H9 (cell line): ENCODE data around the gene STMN3. TPM values are rescaled to one million over a fixed set of nuclear protein-coding genes. Genes with fewer than 3 reads are reported as not detected.

Source experiments
- DNase-seq: peaks from one replicate; pipeline ENCODE4 v3.0.0-alpha.2; 2017
- H2AFZ ChIP-seq: one replicate; pipeline ENCODE4 v1.6.1; 2013; ENCODE audit warnings: mild to moderate bottlenecking, low read length, control low read depth, moderate library complexity
- H2AK5ac ChIP-seq: 2 replicates; pipeline ENCODE4 v1.6.1; 2013; ENCODE audit warnings: low read length, control low read depth, mixed read lengths; ENCODE audit not compliant: insufficient read length
- H2BK120ac ChIP-seq: one replicate; pipeline ENCODE4 v1.6.1; 2013; ENCODE audit warnings: low read depth, mild to moderate bottlenecking, low read length, control low read depth, inconsistent platforms; ENCODE audit not compliant: poor library complexity, severe bottlenecking
- H2BK12ac ChIP-seq: 2 replicates; pipeline ENCODE4 v1.6.1; 2013; ENCODE audit warnings: low read length, control low read depth, mixed read lengths, low read depth; ENCODE audit not compliant: insufficient read length
- H2BK15ac ChIP-seq: 2 replicates; pipeline ENCODE4 v1.6.1; 2013; ENCODE audit warnings: low read depth, low read length, control low read depth
- H2BK20ac ChIP-seq: one replicate; pipeline ENCODE4 v1.6.1; 2013; ENCODE audit warnings: low read depth, mild to moderate bottlenecking, low read length, control low read depth, inconsistent platforms; ENCODE audit not compliant: poor library complexity, severe bottlenecking
- H2BK5ac ChIP-seq: 2 replicates; pipeline ENCODE4 v1.6.1; 2013; ENCODE audit warnings: low read length, control low read depth, mixed read lengths; ENCODE audit not compliant: insufficient read length
- H3K14ac ChIP-seq: 2 replicates; pipeline ENCODE4 v1.6.1; 2013; ENCODE audit warnings: low read length, control low read depth; ENCODE audit not compliant: insufficient read depth
- H3K18ac ChIP-seq: 2 replicates; pipeline ENCODE4 v1.6.1; 2013; ENCODE audit warnings: low read depth, mild to moderate bottlenecking, mixed read lengths, low read length, control low read depth; ENCODE audit not compliant: insufficient read length
- H3K23ac ChIP-seq: 2 replicates; pipeline ENCODE4 v1.6.1; 2013; ENCODE audit warnings: low read length, control low read depth, mixed read lengths, low read depth; ENCODE audit not compliant: insufficient read length
- H3K23me2 ChIP-seq: 2 replicates; pipeline ENCODE4 v1.6.1; 2013; ENCODE audit warnings: low read depth, mild to moderate bottlenecking, mixed read lengths, low read length, control low read depth; ENCODE audit not compliant: insufficient read length, poor library complexity, severe bottlenecking
- H3K27ac ChIP-seq: 2 replicates; pipeline ENCODE4 v1.5.1; 2013; ENCODE audit warnings: low read length, control low read depth, mixed read lengths, low read depth; ENCODE audit not compliant: insufficient read length
- H3K27me3 ChIP-seq: 2 replicates; pipeline ENCODE4 v1.6.1; 2013; ENCODE audit warnings: low read length, control low read depth, inconsistent platforms; ENCODE audit not compliant: insufficient read depth
- H3K4ac ChIP-seq: 2 replicates; pipeline ENCODE4 v1.6.1; 2013; ENCODE audit warnings: low read depth, mild to moderate bottlenecking, control low read depth, inconsistent platforms, low read length, moderate library complexity
- H3K4me1 ChIP-seq: 2 replicates; pipeline ENCODE4 v1.6.1; 2013; ENCODE audit warnings: low read length, control low read depth, inconsistent platforms; ENCODE audit not compliant: insufficient read depth
- H3K4me2 ChIP-seq: 2 replicates; pipeline ENCODE4 v1.6.1; 2013; ENCODE audit warnings: low read length, control low read depth, mixed read lengths; ENCODE audit not compliant: insufficient read length, insufficient read depth
- H3K56ac ChIP-seq: 2 replicates; pipeline ENCODE4 v1.6.1; 2013; ENCODE audit warnings: low read depth, mild to moderate bottlenecking, mixed read lengths, low read length, control low read depth; ENCODE audit not compliant: insufficient read length
- H3K79me1 ChIP-seq: 2 replicates; pipeline ENCODE4 v1.6.1; 2013; ENCODE audit warnings: low read depth, mild to moderate bottlenecking, moderate library complexity, low read length, control low read depth, inconsistent platforms; ENCODE audit not compliant: insufficient read depth, poor library complexity, severe bottlenecking
- H3K79me2 ChIP-seq: 2 replicates; pipeline ENCODE4 v1.6.1; 2013; ENCODE audit warnings: low read length, control low read depth, inconsistent platforms; ENCODE audit not compliant: insufficient read depth
- H3K9ac ChIP-seq: 2 replicates; pipeline ENCODE4 v1.6.1; 2013; ENCODE audit warnings: low read length, control low read depth, mixed read lengths; ENCODE audit not compliant: insufficient read length; ENCODE audit errors: extremely low read depth
- H3K9me3 ChIP-seq: one replicate; pipeline ENCODE4 v1.6.1; 2013; ENCODE audit warnings: low read depth, low read length, inconsistent platforms; ENCODE audit not compliant: control insufficient read depth
- H3T11ph ChIP-seq: one replicate; pipeline ENCODE4 v1.6.1; 2013; ENCODE audit warnings: mild to moderate bottlenecking, low read length, control low read depth, inconsistent platforms
- H4K20me1 ChIP-seq: one replicate; pipeline ENCODE4 v1.6.1; 2013; ENCODE audit not compliant: control insufficient read depth, insufficient read length, insufficient read depth
- H4K5ac ChIP-seq: 2 replicates; pipeline ENCODE4 v1.6.1; 2013; ENCODE audit warnings: low read depth, mild to moderate bottlenecking, mixed read lengths, low read length, control low read depth; ENCODE audit not compliant: insufficient read length
- H4K8ac ChIP-seq: replicated peaks from 2 replicates; pipeline ENCODE4 v1.6.1; 2013; ENCODE audit warnings: low read length, control low read depth, mixed read lengths, low read depth; ENCODE audit not compliant: insufficient read length
- H4K91ac ChIP-seq: 2 replicates; pipeline ENCODE4 v1.6.1; 2013; ENCODE audit warnings: low read depth, mild to moderate bottlenecking, moderate library complexity, mixed read lengths, low read length, control low read depth; ENCODE audit not compliant: insufficient read length
- H3K27ac Mint-ChIP-seq, 3 experiments: 2 replicates in 2 of 3; 3 replicates in 1 of 3; pipeline ENCODE4 v1.8.0; 2020 to 2021; ENCODE audit warnings: mixed read lengths in 3 of 3, mild to moderate bottlenecking in 1 of 3, moderate library complexity in 1 of 3
- H3K27me3 Mint-ChIP-seq: 2 replicates; pipeline ENCODE4 v1.8.0; 2021; ENCODE audit warnings: low read depth, mild to moderate bottlenecking, moderate library complexity, mixed read lengths
- H3K36me3 Mint-ChIP-seq, 3 experiments: 2 replicates in 2 of 3; 3 replicates in 1 of 3; pipeline ENCODE4 v1.8.0; 2020 to 2021; ENCODE audit warnings: low read depth in 3 of 3, mixed read lengths in 3 of 3; ENCODE audit not compliant: insufficient read depth in 1 of 3
- H3K4me1 Mint-ChIP-seq, 2 experiments: 2 replicates each; pipeline ENCODE4 v1.8.0; 2020; ENCODE audit warnings: mixed read lengths in 2 of 2
- H3K4me3 Mint-ChIP-seq, 2 experiments: 2 replicates in 1 of 2; 3 replicates in 1 of 2; pipeline ENCODE4 v1.8.0; 2020 to 2021; ENCODE audit warnings: mild to moderate bottlenecking in 2 of 2, mixed read lengths in 2 of 2, moderate library complexity in 1 of 2
- H3K9me3 Mint-ChIP-seq, 2 experiments: 2 replicates in 1 of 2; 3 replicates in 1 of 2; pipeline ENCODE4 v1.8.0; 2020; ENCODE audit warnings: mild to moderate bottlenecking in 2 of 2, mixed read lengths in 2 of 2, moderate library complexity in 1 of 2
- WGBS: extraction: QIAGEN DNeasy Blood & Tissue Kit; methylation state at CpG from one replicate; pipeline ENCODE4 v1.1.7; 2013; ENCODE audit warnings: missing lambda C conversion rate, low lambda C conversion rate, mixed read lengths; ENCODE audit not compliant: insufficient read length; ENCODE audit errors: extremely low coverage; 5-methylcytosine and 5-hydroxymethylcytosine counted together
- total RNA-seq: library from RNA; stranded (reverse); gene quantifications from 2 replicates; pipeline ENCODE4 v1.2.1, GENCODE V29; 2021
- TF ChIP-seq, protein P1 (sequence below): fragments of 200-600 bp; sonication (generic); conservative IDR thresholded peaks from 3 replicates; pipeline ENCODE4 v1.8.0; 2021; ENCODE audit warnings: antibody characterized with exemption, mild to moderate bottlenecking

The STMN3 gene
- total RNA-seq, 1 experiment from 2014 or later = 54.0 TPM

DNA sequence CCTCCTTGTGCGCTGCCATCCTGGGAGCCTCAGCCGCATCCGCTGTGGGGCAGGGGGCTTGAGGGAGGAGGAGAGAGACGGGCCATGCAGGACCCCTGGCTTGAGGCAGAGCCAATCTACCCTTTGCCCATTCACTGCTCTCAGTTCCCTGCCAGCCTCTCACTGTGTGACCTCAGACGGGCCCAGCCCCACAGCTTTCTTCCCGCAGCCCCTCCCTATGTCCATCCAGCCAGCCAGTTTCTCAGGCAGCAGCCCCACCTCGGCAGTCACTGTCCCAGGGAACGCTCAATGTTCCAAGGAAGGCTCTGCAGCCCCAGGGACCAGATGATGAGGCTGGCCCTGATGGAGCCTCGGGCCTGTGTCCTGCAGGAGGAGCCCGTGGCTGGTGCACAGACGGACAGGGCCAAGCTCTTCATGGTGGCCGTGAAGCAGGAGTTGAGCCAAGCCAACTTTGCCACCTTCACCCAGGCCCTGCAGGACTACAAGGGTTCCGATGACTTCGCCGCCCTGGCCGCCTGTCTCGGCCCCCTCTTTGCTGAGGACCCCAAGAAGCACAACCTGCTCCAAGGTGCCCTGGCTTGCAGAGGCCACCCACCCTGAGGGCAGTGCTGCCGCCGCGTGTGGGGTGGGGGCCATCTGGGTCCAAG is 39.3 kb upstream of the STMN3 start:
- no peaks in the 10 kb centered on the region for H4K20me1 ChIP-seq
- peaks cover 5% of the 10 kb centered on the region for H3K27me3 Mint-ChIP-seq
- H3K79me2 ChIP-seq = no peaks in the 10 kb centered on the region
- no peak overlapping the region for H3K27ac ChIP-seq
- TF ChIP-seq, protein P1, sequence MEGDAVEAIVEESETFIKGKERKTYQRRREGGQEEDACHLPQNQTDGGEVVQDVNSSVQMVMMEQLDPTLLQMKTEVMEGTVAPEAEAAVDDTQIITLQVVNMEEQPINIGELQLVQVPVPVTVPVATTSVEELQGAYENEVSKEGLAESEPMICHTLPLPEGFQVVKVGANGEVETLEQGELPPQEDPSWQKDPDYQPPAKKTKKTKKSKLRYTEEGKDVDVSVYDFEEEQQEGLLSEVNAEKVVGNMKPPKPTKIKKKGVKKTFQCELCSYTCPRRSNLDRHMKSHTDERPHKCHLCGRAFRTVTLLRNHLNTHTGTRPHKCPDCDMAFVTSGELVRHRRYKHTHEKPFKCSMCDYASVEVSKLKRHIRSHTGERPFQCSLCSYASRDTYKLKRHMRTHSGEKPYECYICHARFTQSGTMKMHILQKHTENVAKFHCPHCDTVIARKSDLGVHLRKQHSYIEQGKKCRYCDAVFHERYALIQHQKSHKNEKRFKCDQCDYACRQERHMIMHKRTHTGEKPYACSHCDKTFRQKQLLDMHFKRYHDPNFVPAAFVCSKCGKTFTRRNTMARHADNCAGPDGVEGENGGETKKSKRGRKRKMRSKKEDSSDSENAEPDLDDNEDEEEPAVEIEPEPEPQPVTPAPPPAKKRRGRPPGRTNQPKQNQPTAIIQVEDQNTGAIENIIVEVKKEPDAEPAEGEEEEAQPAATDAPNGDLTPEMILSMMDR = no peak
- no peak overlapping the region for H2AK5ac ChIP-seq
- H3T11ph ChIP-seq = no peak overlapping the region
- H4K8ac ChIP-seq = no peak overlapping the region
- no peak overlapping the region for H3K4ac ChIP-seq
- H3K27me3 ChIP-seq = no peaks in the 10 kb centered on the region
- H3K9me3 ChIP-seq = no peaks in the 10 kb centered on the region
- H3K4me1 Mint-ChIP-seq = peaks cover 2 to 8% of the 10 kb centered on the region in 2 experiments
- H3K14ac ChIP-seq = no peak overlapping the region
- no peak overlapping the region for H2AFZ ChIP-seq
- H3K9ac ChIP-seq = no peak overlapping the region
- no peak overlapping the region for H3K18ac ChIP-seq
- no peak overlapping the region for H2BK5ac ChIP-seq
- no peak overlapping the region for H3K23ac ChIP-seq
- no peak overlapping the region for H2BK120ac ChIP-seq
- no peak overlapping the region for H2BK12ac ChIP-seq
- H3K27ac Mint-ChIP-seq = no peak overlapping the region
- no peak overlapping the region for H4K5ac ChIP-seq
- DNase-seq = no peak
- no peak overlapping the region for H4K91ac ChIP-seq
- H2BK15ac ChIP-seq = no peak overlapping the region
- no peak overlapping the region for H3K4me2 ChIP-seq
- peaks cover 4% of the 10 kb centered on the region for H3K23me2 ChIP-seq
- H3K4me3 Mint-ChIP-seq = no peak overlapping the region
- H3K36me3 Mint-ChIP-seq = peaks cover 14 to 20% (median 17%) of the 10 kb centered on the region in 3 experiments; a peak in 6 of 7 replicates
- peaks cover 3 to 5% of the 10 kb centered on the region in 2 experiments; a peak in 3 of 5 replicates for H3K9me3 Mint-ChIP-seq
- no peaks in the 10 kb centered on the region for H3K4me1 ChIP-seq
- no peaks in the 10 kb centered on the region for H3K79me1 ChIP-seq
- no peak overlapping the region for H3K56ac ChIP-seq
- WGBS = no CpG with 5 or more reads among the region's 20 CpGs
- H2BK20ac ChIP-seq = no peak overlapping the region
